HG03066 (cell line): Measurements from ENCODE around the gene NPAS3.

Experiments
- ATAC-seq: cut with Tn5 transposase; IDR thresholded peaks from one replicate; pipeline ENCODE4 v1.9.1; 2021; ENCODE audit warnings: low read depth; ENCODE audit not compliant: unreplicated experiment

The NPAS3 gene

GRCh38 chr14:33455654-33456345 lies 517.1 kb downstream of the NPAS3 start:
- ATAC-seq: no peak

- ATAC-seq: no peak
Measured at GRCh38 chr14:33457021-33457420, 518.3 kb downstream of the NPAS3 start.

DNA sequence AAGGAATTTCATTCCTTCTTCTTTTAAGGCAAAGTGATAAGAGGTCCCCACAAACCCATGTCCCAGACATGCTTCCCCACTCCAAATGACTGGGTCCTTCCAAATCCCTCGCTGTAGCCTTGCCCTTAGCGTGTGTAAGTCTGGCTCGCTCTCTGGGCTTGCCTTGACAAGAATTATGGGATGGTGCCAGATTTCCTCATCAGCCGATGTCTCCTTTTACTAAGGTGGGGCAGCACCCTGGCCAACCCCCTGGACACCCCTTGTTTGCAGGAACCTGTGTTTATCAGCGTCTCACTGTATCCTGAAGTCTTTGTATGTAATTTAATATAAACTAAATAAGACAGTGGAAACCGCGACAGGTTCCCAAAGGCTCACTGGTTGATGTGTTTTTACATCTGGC lies 518.9 kb downstream of the NPAS3 start:
- ATAC-seq: no peak

- ATAC-seq: no peak
Measured at GRCh38 chr14:33460164-33460563, 521.5 kb downstream of the NPAS3 start.

GRCh38 chr14:33461036-33461435 lies 522.4 kb downstream of the NPAS3 start:
- ATAC-seq: no peak

DNA sequence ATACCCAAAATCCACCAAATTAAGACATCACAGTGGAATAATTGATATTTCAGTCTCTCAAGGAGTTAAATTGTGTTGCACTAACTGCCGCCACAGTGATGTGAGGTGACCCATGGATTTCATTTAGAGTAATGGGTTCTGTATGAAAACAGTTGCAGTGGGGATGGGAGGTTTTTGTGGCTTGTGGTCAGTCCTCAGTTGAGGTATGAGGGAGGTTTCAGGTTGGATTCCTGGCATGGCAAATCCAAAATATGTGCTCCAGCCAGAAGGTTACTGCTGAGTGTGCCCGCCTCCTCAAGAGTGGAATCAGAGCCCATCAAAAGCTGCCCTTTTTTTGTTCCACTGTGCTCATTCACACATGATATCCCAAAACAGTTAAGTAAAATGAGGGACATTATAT lies 525.1 kb downstream of the NPAS3 start:
- ATAC-seq: no peak

DNA sequence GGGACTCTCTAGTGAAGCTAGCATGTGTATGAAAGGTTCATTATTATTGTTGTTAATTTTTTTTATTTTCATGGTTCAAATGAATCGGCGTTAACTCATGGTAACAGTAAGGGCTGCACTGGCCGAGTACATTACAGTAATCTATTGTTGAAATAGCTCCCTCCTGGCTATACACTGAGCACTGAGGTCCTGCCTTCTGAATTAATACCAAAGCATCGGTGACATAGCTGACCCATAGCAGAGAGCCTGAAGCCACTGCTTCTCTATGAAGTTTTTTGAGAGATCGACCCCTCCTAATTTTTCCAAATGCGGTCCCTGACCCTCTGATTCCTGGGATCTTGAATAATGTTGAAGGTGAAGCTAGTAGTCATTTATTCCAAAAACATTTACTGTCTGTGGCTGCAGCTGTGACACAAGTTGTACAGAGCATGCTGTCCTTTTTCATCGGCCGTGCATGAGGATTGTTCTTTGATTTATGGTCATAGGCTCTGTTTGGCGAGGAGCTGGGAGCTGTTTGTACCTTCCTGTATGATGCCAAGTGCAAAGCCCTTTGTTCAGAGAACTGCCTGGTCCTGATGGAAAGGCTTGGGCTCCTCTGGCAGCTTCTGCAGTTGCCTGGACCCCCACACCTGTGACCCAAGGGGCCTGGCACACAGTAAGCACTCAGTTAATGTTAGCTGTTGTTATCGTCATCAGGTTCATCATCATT lies 525.7 kb downstream of the NPAS3 start:
- no peak for ATAC-seq

DNA sequence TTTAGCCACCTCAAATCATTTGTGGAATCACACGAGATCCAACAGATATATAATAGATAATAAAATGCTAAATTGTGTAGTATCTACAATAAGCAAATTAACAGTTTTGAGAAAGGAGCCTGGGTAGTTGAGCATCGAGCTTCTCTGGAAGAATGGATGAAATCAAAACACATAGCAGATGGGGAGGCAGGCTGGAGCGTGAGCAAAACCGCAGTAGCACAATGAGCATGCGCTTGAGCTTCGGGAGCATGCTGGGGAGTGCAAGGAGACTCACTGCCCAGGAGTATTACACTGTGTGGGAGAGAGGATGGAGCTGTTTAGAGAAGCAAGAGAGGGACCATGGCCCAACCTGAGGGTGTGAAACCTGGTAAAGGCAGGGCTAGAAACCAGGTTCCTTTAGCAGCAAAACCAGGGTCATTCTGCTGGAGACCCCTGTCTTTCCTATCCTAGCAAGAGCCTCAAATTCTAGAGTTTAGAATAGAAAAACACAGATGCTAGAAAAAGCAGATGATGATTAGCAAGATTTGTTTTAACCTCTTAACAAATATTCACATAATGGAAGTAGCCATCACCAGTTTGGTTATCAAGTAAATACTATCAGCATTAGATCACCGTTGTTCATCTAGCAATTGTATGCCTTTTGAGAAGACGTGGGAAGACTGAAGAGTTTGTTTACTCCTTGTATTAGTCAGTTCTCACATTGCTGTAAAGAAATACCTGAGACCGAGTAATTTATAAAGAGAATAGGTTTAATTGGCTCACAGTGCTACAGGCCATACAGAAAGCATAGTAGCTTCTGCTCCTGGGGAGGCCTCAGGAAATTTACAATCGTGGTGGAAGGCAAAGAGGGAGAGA lies 527.4 kb downstream of the NPAS3 start:
- ATAC-seq: no peak

- no peak for ATAC-seq
Measured at GRCh38 chr14:33467971-33468370, 529.3 kb downstream of the NPAS3 start.

DNA sequence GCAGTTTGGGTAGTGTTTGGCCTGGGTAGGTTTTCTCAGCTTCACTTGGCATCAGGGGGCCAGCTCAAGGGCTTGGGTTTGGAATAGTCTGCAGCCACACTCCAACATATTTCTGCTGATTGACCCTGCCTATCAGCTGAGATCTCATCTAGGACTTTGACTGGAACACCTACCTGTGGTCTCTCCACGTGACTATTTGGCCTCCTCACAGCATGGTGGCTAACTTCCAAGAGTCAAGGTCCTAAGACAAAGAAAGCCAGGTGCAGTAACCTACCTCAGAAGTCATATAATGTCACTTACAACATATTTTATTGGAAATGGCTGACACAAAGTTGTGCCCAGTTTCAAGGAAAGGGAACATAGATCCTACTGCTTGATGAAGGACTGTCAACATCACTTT lies 531.2 kb downstream of the NPAS3 start:
- no peak for ATAC-seq

DNA sequence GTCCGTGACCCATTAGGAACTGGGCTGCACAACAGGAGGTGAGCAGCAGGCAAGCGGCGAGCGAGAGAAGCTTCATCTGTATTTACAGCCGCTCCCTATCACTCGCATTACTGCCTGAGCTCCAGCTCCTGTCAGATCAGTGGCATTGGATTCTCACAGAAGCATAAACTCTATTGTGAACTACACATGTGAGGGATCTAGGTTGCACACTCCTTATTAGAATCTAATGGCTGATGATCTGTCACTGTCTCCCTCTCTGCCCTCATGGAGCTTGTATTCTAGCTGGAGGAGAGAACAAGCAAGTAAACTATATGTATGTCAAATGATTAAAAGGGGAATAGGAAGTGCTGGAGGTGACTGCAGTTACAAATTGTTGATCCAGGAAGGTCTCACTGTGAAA lies 533.1 kb downstream of the NPAS3 start:
- ATAC-seq: no peak

DNA sequence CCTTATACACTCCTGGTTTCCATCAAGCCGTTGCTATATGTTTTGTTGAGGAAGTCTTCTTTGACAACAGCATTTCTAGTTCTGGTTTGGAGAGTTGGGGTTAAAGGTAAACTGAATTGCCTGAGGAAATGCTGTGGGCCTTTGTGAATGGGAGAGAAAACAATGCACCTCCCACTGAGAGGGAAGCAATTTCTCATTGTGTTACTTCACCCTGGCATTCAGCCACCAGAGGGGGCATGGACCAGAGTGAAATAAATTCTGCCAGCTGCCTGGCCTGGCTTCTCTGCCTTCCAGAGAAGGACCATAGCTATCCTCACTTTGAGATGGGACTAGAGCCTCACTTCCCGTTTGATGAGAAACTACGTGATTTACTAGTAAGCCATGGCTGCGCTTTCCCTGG lies 536.9 kb downstream of the NPAS3 start:
- no peak for ATAC-seq

DNA sequence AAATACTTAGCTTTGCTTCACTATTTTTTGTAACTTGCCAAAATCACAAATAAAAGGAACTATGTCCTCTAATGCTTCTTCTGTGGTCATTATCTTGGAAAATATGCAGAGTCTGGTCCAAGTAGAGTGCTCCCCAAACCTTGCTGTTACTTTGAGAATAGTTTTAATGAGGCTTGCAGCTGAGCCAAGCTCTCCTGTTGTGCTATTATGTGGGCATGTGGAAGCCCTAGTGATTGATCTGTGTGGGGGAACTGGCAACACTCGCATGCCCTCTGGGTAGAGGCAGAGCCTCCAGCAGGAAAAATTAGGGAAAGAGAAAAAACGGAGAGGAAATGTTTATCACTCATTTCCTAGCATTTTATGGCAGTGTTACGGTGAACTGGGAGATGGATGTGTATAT lies 539.1 kb downstream of the NPAS3 start:
- no peak for ATAC-seq

DNA sequence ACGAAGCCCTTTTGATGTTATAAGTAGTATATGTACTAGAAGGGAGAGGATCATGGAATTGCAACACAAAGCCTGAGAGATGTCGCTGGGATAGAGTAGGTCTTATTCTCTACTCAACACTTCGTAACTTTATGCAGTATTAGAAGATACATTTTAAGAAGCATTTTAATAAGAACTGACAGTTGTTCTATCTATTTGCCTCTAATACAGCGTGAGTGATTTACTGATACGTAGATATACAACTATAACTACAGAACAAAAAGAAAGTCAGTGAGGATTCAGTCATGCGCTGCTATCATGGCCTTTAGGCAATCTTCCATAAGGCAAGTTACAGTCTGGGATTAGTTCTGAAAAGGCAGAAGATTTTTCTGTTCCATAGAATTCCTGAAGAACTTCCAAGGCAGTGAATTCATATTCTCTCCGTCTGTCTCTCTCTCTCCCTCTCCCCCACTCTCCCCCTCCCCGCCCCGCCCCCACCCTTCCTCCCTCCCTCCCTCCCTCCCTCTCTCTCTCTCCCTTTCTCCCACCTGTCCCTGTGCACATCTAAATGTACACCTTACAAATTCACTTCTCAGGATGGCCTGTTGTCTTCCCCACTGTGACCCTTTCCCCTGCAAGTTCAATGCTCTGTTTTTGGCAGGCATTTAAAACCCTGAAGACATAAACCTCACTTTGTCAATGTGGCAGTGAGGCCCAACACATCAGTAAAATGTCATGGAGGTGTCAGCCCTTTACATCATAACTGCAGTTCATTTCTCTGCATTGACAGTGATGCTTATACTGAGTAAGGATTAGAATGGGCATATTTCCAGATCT lies 541.6 kb downstream of the NPAS3 start:
- ATAC-seq: no peak

DNA sequence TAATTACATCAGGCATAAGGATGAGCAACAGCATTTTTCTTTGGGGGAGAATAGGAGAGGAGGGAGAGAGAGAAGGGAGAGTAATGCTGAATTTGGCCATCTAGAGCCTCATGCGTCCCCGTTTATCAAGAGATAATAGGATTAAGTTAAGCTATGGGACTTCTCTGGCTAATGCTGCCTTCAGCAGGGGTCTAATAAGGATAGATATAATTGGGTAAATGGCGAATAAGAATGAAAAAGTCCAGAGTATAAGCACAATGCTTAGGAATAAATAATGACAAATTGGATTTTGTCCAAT lies 542.2 kb downstream of the NPAS3 start:
- ATAC-seq: no peak

GRCh38 chr14:33483110-33483509 lies 544.4 kb downstream of the NPAS3 start:
- ATAC-seq: no peak

DNA sequence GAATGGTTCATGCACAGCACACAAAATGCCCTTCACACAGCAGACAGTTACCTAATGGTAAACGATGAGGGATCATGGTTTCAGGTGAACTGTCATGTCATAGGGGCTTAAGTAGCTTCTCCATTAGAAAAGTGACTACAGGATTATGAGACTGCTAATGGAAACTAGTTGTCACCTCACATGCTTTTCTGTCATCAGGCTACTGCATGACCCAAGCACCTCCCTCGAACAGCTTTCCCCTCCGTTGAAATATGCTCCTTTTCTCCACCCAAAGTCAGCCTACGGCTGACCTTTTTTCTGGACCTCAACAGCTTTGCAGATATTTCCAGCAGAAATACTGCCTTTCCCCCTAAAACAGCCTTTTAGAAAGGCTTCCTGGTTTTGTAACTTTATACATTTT lies 544.9 kb downstream of the NPAS3 start:
- no peak for ATAC-seq

DNA sequence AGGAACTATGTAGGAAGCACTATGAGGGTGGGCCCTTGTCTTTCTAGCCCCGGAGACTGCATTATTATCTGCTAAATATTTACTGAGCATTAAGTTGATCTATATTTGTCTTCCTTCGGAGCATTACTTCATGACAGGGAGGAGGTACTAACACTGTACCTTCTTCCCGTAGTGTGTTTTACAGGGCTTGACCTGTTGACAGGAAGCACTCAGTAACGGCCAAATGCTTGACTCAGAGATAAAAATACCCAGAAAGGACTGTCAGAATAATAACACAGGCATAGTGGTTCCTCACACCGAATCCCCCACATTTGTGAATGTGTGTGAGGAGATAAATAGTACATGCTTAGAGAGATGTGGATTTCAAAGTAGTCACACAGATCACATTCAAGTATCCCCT lies 545.6 kb downstream of the NPAS3 start:
- ATAC-seq: no peak

- no peak for ATAC-seq
Measured at GRCh38 chr14:33486332-33486890, 547.7 kb downstream of the NPAS3 start.

GRCh38 chr14:33488582-33488981 lies 549.9 kb downstream of the NPAS3 start:
- no peak for ATAC-seq

DNA sequence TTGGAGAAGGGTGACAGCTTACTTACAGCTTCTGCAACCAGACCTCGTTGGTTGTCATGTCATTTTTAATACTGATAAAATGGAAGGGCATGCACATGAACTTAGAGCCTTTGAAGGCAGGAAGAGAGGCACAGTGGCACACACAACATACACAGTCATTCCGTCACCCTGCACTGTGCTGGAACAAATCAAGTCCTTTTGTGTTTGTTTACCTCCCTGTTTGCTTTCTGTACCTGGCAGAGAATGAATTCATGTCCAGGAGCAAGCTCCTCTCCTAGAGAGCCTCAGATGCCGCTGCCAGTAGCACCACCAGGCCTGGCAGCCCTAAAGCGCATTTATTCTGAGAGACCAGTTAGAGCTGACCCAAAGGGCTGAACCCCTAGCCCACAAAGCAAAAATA lies 551.9 kb downstream of the NPAS3 start:
- ATAC-seq: no peak
